Tibial artery (tissue), 4 donors: ENCODE results near the gene CAPZA1.
A peak's percentile ranks its signal among the peaks of the same experiment; 100 is the strongest.

Source experiments
- DNase-seq, 2 donors: peaks; one replicate each; pipeline ENCODE4 v3.0.0-alpha.2; 2019
- H3K27ac ChIP-seq, 2 donors: fragments of 200-600 bp; sonication (generic) in 1 of 2; 1 replicate in 1 of 2; 2 replicates in 1 of 2; pipeline ENCODE4 v1.5.1; 2018 to 2019; ENCODE audit warnings: mild to moderate bottlenecking in 1 of 2
- H3K27me3 ChIP-seq, 2 donors: fragments of 200-600 bp; sonication (generic) in 1 of 2; one replicate each; pipeline versions ENCODE4 v1.5.1 to v1.6.0; 2016 to 2019
- H3K36me3 ChIP-seq, 3 donors: fragments of 200-600 bp; sonication (generic) in 2 of 3; one replicate each; pipeline ENCODE4 v1.5.1; 2016 to 2019; ENCODE audit warnings: mild to moderate bottlenecking in 2 of 3
- H3K4me1 ChIP-seq, 4 donors: fragments of 200-600 bp; sonication (generic) in 2 of 4; 1 replicate in 3 of 4; 2 replicates in 1 of 4; pipeline ENCODE4 v1.5.1; 2016 to 2019
- H3K4me3 ChIP-seq, 2 donors: fragments of 200-600 bp; sonication (generic) in 1 of 2; 1 replicate in 1 of 2; 2 replicates in 1 of 2; pipeline ENCODE4 v1.5.1; 2018 to 2019; ENCODE audit warnings: mild to moderate bottlenecking in 2 of 2
- H3K9me3 ChIP-seq, 3 donors: fragments of 200-600 bp; sonication (generic) in 1 of 3; one replicate each; pipeline ENCODE4 v1.5.1; 2016 to 2019
- CTCF ChIP-seq, 2 experiments: fragments of 200-600 bp in 1 of 2; fragments of 450-650 bp in 1 of 2; IDR thresholded peaks; one replicate each; pipeline ENCODE4 v1.5.1; 2017 to 2019; ENCODE audit warnings: antibody characterized with exemption in 2 of 2, mild to moderate bottlenecking in 1 of 2, moderate library complexity in 1 of 2
- intact Hi-C: fragments of 100-400 bp; cut with DNase I; formaldehyde crosslinking; loops from one replicate; pipeline ENCODE4 v1.15.0; 2023; ENCODE audit warnings: low total_unique reads

Gene CAPZA1

GRCh38 chr1:112629256-112629655, 9.6 kb downstream of the CAPZA1 start:
- Histone ChIP-seq H3K27ac (no peak overlapping the region), H3K4me1 (peaks cover 0 to 39% (median 11%) of the 10 kb centered on the region in 4 donors), H3K4me3 (no peak overlapping the region), H3K9me3 (no peaks in the 10 kb centered on the region), H3K27me3 (no peaks in the 10 kb centered on the region), H3K36me3 (peaks cover 0 to 9% (median 0%) of the 10 kb centered on the region in 3 donors)
- no peak for TF ChIP-seq CTCF (IDR thresholded peaks at IDR 0.05)
- intact Hi-C loops, result no loop called here
- DNase-seq, result no peak

GRCh38 chr1:112633628-112634027, 14.0 kb downstream of the CAPZA1 start:
- H3K27ac ChIP-seq, result no peak overlapping the region
- H3K4me1 ChIP-seq, result peaks cover 0 to 58% (median 5%) of the 10 kb centered on the region in 4 donors

GRCh38 chr1:112634367-112634766, 14.7 kb downstream of the CAPZA1 start:
- no peak overlapping the region for H3K27ac ChIP-seq
- DNase-seq, result no peak
- peaks cover 0 to 9% (median 0%) of the 10 kb centered on the region in 3 donors for H3K36me3 ChIP-seq
- intact Hi-C loops, result no loop called here
- H3K27me3 ChIP-seq, result no peaks in the 10 kb centered on the region
- no peaks in the 10 kb centered on the region for H3K9me3 ChIP-seq
- H3K4me3 ChIP-seq, result no peak overlapping the region
- peaks cover 0 to 58% (median 5%) of the 10 kb centered on the region in 4 donors for H3K4me1 ChIP-seq
- no peak for TF ChIP-seq CTCF (IDR thresholded peaks at IDR 0.05)

More at GRCh38 chr1:112633628-112634027, 14.0 kb downstream of the CAPZA1 start:
- intact Hi-C loops, result no loop called here
- Histone ChIP-seq H3K9me3 (no peaks in the 10 kb centered on the region), H3K4me3 (no peak overlapping the region), H3K36me3 (peaks cover 0 to 9% (median 0%) of the 10 kb centered on the region in 3 donors), H3K27me3 (no peaks in the 10 kb centered on the region)
- DNase-seq, result no peak
- TF ChIP-seq CTCF (IDR thresholded peaks at IDR 0.05), result no peak

GRCh38 chr1:112636056-112636455, 16.4 kb downstream of the CAPZA1 start:
- intact Hi-C loops, result no loop called here
- no peak overlapping the region for H3K27ac ChIP-seq
- no peaks in the 10 kb centered on the region for H3K27me3 ChIP-seq
- H3K4me1 ChIP-seq, result peaks cover 0 to 44% (median 5%) of the 10 kb centered on the region in 4 donors
- no peaks in the 10 kb centered on the region for H3K36me3 ChIP-seq
- TF ChIP-seq CTCF (IDR thresholded peaks at IDR 0.05), result no peak
- no peak overlapping the region for H3K4me3 ChIP-seq
- no peaks in the 10 kb centered on the region for H3K9me3 ChIP-seq
- no peak for DNase-seq

GRCh38 chr1:112636597-112637253, 17.1 kb downstream of the CAPZA1 start:
- intact Hi-C loops, result no loop called here

More at GRCh38 chr1:112636597-112637253, 17.1 kb downstream of the CAPZA1 start:
- no peaks in the 10 kb centered on the region for H3K9me3 ChIP-seq
- no peaks in the 10 kb centered on the region for H3K36me3 ChIP-seq
- no peak for DNase-seq
- H3K4me1 ChIP-seq, result peaks cover 0 to 44% (median 5%) of the 10 kb centered on the region in 4 donors
- H3K4me3 ChIP-seq, result no peak overlapping the region
- no peaks in the 10 kb centered on the region for H3K27me3 ChIP-seq
- peak overlapping the region in 1 of 2 donors; percentile 10 for H3K27ac ChIP-seq
- TF ChIP-seq CTCF (IDR thresholded peaks at IDR 0.05), result no peak
